ENCODE data around the gene VAV2.

Gene VAV2

DNA sequence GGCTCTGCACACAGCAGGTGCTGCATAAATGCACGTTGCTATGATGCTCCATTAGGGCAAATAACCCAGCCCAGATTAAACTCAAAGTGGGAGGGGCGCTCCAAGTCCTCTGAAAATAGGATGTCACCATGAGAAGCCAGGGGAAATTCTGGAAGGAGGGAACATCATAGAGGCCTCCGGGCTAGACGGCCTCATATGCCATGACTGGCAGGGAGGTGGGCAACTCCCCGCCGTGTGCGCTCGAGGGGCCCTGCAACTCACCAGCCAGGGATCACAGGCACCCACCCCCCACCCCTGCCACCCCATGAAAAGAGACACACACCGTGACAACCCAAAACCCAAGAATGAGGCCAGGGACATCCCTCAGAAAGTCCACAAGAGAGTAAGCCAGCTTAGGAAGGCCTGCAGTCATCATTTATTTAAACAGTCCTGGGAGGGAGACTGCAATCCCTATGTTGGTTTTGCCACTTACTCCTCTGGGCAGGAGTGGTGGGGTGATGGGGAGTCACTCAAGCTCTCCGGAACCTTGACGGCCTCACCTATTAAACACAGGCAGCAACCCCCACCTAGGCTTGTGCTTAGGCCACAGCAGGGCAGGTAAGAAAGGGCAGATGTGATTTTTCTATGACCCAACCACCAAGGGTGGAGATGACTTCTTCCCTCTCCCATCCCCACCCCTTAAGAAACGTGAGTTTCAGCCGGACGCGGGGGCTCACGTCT, 4.0 kb downstream of the VAV2 start:
- Histone ChIP-seq H3K79me2 (peaks cover 1% of the 10 kb centered on the region), H3K36me3 (ENCODE audit: control insufficient read depth, insufficient read depth, low read length) (no peaks in the 10 kb centered on the region), H3K4me1 (no peaks in the 10 kb centered on the region), H3K27ac (no peak overlapping the region), H2AFZ (no peak overlapping the region), H3K4me2 (ENCODE audit: low read length) (no peak overlapping the region), H3K4me3 (ENCODE audit: low read depth, low read length) (no peak overlapping the region), H3K9me3 (ENCODE audit: control insufficient read depth, low read length) (no peaks in the 10 kb centered on the region), H3K9ac (no peak overlapping the region), H3K27me3 (ENCODE audit: control insufficient read depth, insufficient read depth, low read length) (no peaks in the 10 kb centered on the region)
- TF ChIP-seq, protein P1, sequence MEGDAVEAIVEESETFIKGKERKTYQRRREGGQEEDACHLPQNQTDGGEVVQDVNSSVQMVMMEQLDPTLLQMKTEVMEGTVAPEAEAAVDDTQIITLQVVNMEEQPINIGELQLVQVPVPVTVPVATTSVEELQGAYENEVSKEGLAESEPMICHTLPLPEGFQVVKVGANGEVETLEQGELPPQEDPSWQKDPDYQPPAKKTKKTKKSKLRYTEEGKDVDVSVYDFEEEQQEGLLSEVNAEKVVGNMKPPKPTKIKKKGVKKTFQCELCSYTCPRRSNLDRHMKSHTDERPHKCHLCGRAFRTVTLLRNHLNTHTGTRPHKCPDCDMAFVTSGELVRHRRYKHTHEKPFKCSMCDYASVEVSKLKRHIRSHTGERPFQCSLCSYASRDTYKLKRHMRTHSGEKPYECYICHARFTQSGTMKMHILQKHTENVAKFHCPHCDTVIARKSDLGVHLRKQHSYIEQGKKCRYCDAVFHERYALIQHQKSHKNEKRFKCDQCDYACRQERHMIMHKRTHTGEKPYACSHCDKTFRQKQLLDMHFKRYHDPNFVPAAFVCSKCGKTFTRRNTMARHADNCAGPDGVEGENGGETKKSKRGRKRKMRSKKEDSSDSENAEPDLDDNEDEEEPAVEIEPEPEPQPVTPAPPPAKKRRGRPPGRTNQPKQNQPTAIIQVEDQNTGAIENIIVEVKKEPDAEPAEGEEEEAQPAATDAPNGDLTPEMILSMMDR (IDR thresholded peaks at IDR 0.05): no peak

DNA sequence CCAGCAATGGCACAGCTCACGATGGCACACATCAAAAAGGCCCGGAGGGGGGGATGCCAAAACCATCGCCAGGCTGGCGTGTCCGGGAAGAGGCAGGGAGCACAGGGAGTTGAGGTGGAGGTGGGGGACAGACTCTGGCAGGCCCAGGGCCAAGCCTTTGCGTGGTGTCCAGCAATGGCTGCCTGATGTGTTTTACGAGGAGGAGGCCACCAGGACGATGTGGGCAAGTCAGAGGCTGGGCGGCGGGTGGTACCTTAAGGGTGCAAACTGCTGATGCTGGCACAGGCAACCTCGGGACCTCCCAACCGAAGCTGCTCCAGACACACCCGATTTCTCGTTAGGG, 4.7 kb downstream of the VAV2 start:
- Histone ChIP-seq H3K4me3 (ENCODE audit: low read depth, low read length) (no peak overlapping the region), H3K27me3 (ENCODE audit: control insufficient read depth, insufficient read depth, low read length) (no peaks in the 10 kb centered on the region), H3K36me3 (ENCODE audit: control insufficient read depth, insufficient read depth, low read length) (no peaks in the 10 kb centered on the region), H3K9me3 (ENCODE audit: control insufficient read depth, low read length) (no peaks in the 10 kb centered on the region), H3K9ac (no peak overlapping the region), H3K4me2 (ENCODE audit: low read length) (no peak overlapping the region), H3K79me2 (no peaks in the 10 kb centered on the region), H3K27ac (no peak overlapping the region), H3K4me1 (no peaks in the 10 kb centered on the region), H2AFZ (no peak overlapping the region)
- TF ChIP-seq, protein P1 (IDR thresholded peaks at IDR 0.05): no peak

DNA sequence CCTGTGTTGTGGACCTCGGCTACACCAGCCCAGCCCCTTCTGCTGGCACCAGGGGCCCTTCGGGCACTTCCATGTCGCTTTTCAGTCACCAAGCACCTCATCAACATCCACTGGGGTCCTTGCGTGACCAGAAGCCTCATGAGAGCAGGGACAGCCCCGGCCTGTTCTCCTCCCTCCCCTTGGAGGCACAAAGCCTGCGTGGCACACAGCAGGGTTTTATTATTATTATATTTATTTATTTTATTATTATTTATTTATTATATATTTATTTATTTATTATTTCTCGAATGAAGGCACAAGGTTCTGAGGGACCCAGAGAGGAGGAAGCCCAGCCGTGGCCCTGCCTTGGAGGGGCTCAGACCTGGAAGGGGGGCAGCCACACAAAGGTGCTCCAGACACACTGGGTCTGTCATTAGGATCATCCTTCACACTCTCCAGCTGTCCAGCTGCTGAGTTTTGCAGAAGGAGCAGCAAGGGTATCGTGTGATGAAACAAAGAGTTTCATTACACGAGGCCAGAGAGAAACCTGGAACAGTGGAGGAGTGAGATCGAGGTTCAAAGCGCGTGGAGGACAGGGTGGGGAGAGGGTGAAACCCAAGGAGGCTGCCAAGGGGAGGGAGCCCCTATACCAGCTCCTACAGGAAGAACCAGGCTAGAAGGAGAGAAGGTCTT, 5.2 kb downstream of the VAV2 start:
- Histone ChIP-seq H3K79me2 (no peaks in the 10 kb centered on the region), H2AFZ (no peak overlapping the region), H3K36me3 (ENCODE audit: control insufficient read depth, insufficient read depth, low read length) (no peaks in the 10 kb centered on the region), H3K4me3 (ENCODE audit: low read depth, low read length) (no peak overlapping the region), H3K27ac (no peak overlapping the region), H3K4me2 (ENCODE audit: low read length) (no peak overlapping the region), H3K9me3 (ENCODE audit: control insufficient read depth, low read length) (no peaks in the 10 kb centered on the region), H3K9ac (no peak overlapping the region), H3K27me3 (ENCODE audit: control insufficient read depth, insufficient read depth, low read length) (no peaks in the 10 kb centered on the region), H3K4me1 (no peaks in the 10 kb centered on the region)
- TF ChIP-seq, protein P1 (IDR thresholded peaks at IDR 0.05): no peak

- Histone ChIP-seq H3K4me1 (no peaks in the 10 kb centered on the region), H3K4me3 (ENCODE audit: low read depth, low read length) (no peak overlapping the region), H3K36me3 (ENCODE audit: control insufficient read depth, insufficient read depth, low read length) (no peaks in the 10 kb centered on the region), H2AFZ (no peak overlapping the region), H3K79me2 (no peaks in the 10 kb centered on the region), H3K27ac (no peak overlapping the region), H3K9ac (no peak overlapping the region), H3K4me2 (ENCODE audit: low read length) (no peak overlapping the region), H3K9me3 (ENCODE audit: control insufficient read depth, low read length) (no peaks in the 10 kb centered on the region), H3K27me3 (ENCODE audit: control insufficient read depth, insufficient read depth, low read length) (no peaks in the 10 kb centered on the region)
- TF ChIP-seq, protein P1 (IDR thresholded peaks at IDR 0.05): no peak
Observed at GRCh38 chr9:133986061-133986460, 6.1 kb downstream of the VAV2 start.
